ENCODE data around the gene IFITM2.
"Not testable (repeated sequence)": the region's sequence is repeated elsewhere in the genome, so short reads cannot be mapped to it uniquely, and the experiment has no call there.

IFITM2 gene

DNA sequence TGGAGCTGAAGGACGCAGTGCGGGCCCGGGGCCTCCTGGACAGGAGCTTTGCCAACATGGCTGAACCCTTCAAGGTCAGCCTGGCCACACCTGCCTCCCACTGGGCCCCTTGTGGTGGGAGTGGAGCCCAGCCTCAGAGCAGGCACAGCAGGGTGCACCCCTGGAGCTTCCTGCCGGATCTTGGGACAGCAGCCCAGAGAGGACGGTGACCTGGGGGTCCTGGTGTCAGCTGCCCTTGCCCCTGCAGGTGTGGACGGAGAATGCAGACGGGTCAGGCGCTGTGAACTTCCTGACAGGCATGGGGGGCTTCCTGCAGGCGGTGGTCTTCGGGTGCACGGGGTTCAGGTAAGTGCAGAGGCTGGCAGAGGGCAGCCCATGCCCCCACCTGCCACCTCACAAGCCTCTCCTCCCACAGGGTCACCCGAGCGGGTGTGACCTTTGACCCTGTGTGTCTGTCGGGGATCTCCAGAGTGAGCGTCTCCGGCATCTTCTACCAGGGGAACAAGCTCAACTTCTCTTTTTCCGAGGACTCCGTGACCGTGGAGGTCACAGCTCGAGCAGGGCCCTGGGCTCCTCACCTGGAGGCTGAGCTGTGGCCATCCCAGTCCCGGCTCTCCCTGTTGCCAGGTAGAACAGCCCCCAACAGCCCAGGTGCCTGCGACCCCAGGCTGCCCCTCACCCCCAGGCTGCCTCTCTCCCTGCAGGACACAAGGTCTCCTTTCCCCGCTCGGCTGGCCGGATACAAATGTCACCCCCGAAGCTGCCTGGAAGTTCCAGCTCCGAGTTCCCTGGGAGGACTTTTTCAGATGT, 13.6 kb upstream of the IFITM2 start:
- DNase-seq = peak; percentile 14

DNA sequence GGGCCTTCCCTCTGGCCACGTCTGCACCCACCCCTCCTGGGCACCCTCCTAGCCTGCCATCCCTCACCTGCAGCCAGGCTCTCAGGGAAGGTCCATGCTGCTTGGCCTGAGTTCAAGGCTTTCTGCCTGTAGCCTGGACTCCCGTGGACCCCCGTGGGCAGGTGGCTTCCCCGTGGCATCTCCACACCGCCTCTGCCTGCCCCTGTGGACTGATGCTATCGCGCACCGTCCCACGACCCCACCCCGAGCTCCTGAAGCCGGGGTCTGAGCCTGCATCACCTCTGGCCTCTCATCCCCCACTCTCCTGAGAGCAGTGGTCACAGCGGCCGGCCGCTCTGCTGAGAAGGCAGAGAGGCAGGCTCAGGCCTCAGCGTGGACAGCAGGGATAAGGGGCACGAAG, 12.8 kb upstream of the IFITM2 start:
- DNase-seq = no peak

DNA sequence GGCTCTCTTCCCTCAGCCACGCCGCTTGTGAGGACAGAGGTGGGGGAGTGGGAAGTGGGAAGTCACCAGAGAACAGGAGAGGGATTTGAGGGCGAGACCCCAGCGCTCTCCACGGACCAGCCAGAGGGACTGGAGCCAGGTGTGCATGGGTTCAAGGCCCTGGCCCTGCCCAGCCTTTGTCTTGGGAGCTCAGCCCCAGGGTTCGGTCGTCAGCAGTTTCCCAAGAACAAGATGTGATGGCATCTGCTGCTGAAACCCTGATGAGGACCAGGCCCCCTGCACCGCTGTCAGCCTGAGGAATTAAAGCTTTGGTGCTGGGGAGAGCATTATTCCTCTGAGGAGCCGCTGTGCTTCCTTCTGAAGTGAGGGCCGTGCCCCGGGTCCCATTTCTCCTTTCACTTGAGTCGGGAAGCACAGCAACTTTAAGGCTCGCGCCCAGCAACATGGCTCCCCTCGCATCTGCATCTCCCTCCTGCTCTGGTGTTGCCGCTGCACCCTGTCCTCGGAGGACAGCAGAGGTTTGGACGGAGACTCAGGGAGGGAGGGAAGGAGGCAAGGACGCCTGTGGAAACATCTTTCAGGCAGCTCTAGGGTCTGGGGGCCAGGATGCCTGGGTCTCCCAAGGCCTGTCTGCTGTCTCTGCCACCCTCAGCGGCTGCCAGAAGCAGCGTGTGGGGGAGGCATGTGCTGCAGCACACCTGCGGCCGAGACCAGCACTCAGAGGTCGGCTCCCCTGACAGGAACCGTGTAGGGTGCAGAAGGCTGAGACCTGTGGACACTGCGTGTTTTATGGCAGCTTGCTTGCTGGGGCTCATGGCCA, 12.1 kb upstream of the IFITM2 start:
- no peak for DNase-seq

DNA sequence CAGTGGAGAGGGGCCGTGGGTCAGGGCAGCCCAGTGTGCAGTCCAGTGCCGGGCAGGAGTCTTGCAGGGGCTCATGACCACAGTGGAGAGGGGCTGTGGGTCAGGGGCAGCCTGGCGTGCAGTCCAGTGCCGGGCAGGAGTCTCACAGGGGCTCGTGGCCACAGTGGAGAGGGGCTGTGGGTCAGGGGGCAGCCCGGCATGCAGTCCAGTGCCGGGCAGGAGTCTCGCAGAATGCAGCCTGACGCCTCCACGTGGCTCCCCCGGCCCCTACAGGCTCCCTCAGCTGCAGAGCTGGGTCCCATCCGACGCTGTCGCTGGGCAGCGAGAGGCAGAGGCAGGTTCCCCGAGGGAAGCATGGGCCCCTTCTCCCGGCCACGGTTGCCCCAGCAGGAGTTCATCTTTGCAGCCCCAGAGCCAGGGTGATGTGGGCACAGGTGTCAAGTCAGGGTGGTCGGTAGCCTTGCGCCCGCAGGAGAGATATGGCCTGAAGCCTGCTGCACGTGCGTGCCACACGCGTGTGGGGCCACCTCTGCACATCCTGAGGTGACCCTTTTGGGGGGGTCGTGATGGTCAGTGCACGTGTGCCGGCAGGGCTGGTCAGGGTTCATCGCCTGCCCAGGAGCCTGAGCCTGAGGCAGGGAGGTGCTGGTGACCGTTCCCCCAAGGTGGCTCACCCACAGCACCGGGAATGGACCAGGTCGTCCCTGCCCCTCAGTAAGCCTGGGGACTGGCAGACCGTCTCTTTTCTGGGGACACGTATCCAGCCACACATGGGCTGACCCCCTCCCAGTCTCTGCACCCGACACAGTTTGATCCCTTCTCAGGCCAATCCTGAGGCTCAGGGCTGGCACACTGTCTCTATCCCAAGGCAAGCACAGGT, 11.2 kb upstream of the IFITM2 start:
- no peak for DNase-seq

DNA sequence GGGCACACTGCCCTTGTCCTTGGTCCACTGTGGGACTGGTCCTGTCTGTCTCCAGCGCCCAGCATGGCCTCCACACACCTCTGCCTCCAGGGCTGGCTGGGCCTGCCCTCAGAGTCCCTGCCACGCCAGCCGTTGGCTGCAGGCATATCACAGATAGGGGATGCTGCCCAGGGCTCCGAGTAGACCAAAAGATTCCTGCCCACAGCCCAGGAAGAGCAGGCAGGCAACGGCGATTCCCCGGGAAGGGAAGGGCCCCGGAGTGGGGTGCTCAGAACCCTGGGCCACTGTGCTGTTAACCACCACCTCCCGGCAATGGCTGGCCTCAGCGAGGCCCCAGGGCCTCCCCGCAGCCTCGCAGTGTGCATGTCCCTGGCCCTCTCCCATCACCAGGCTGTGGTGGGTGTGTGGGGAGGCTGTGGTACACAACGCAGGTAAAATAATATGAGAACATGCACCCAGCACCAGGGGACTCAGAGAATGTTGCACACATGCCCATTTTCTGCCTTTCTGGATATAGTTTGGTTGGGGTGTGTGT, 10.5 kb upstream of the IFITM2 start:
- DNase-seq = no peak

DNA sequence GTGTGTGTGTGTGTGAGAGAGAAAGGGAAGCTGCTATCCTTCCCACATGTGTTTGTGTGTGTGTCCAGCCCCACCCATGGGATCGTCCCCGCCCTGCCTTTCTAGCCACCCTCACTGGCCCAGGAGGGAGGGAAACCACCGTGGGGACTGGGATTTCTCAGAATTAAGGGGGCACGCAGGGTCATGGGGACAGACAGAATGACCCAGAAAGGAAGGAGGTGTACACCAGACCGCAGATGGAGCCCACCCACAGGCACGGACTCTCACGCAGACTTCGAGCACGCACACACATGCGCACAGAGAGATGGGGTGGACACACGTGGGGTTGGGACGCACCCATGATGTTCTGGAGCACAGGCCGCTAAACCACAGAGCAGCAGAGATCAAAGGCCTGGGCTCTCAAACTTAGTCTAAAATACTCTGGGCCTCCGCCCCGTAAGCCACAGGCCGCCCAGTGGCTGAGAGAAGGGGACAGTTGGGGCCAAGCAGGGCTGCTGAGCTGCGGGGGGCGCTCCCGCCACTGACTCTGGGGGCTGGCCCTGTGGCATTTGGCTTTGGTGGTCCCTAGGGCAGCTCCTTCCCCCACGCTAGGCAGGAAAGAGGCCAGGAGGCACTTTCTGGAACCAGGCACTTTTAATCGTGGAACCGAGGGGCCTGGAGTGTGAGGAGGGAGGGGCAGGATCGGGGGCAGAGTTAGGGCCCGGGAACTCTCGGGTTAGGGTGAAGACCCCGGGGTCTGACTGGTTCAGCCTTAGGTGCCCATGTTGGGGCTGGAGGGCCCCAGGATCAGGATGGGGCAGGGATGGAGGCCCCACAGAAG, 9.8 kb upstream of the IFITM2 start:
- no peak for DNase-seq

DNA sequence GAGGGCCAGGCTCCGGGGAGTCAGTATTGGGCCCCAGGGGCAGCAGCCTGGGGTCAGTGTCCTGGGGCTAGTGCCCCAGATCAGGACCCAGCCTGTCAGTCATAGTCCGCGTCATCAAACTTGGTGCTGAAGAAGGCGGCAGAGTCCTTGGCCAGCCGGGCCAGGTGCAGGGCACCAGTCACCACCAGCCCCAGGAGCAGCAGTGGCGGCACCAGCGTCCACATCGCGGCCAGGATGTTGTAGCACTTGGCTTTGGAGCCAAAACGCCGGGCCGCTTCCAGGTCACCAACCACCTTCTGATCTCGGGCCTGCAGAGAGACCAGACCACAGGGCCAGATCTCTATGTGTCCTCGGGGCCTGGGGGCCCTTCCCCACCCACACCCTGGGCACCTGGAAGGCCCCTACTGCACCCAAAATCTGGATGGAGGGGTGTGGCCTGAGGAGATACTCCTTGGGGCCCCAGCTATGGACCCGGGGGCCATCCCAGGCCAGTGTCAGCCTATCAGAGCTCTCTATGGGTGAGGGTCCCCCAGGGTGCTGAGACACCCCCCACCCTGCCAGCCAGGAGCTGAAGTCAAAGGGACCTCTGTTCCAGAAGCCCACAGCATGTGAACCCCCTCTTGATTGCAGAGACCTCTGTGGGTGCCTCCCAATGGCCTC, 9.1 kb upstream of the IFITM2 start:
- DNase-seq = no peak

DNA sequence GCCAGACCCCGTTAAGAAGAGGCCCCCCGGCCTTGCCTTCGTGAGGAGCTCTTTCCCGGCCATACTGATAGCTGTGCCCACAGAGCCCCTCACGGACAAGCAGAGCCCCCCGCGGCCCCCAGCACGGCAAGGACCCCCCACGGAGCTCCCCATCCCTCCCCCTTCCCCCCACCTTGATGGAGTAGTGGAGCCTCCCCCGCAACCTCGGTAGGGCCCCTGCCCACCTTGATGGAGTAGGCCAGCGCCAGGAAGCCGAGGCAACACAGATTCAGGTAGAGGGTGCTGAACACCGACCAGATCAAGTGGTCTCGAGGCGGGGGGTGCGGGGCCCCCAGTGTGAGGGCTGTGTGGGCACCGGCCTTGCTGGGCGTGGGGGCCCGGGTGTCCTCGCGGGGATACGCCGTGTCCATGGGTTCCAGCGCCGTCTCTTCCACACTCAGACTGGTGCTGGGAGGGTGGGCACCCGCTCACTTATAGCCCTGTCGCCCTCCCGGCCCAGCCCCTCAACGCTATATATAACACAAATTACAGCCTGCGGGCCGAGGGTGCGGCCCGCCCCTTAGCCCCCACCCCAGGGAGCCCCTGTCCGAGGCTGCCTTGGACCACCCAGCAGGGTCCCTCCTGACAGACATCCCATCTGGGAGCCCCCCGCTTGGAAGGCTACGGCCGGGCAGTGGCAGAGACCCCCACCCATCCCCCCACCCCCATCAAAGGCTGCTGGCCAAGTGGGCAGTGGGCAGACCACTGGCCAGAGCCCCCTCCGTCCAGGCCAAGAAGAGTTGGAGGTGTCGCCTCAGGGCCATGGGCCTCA, 8.3 kb upstream of the IFITM2 start, which contains the start of gene IFITM5:
TSS of gene IFITM5 (minus strand) at position 446 of the 811 bp plus-strand sequence. CDS start at position 410, 36 bp downstream.
- no peak for DNase-seq

DNA sequence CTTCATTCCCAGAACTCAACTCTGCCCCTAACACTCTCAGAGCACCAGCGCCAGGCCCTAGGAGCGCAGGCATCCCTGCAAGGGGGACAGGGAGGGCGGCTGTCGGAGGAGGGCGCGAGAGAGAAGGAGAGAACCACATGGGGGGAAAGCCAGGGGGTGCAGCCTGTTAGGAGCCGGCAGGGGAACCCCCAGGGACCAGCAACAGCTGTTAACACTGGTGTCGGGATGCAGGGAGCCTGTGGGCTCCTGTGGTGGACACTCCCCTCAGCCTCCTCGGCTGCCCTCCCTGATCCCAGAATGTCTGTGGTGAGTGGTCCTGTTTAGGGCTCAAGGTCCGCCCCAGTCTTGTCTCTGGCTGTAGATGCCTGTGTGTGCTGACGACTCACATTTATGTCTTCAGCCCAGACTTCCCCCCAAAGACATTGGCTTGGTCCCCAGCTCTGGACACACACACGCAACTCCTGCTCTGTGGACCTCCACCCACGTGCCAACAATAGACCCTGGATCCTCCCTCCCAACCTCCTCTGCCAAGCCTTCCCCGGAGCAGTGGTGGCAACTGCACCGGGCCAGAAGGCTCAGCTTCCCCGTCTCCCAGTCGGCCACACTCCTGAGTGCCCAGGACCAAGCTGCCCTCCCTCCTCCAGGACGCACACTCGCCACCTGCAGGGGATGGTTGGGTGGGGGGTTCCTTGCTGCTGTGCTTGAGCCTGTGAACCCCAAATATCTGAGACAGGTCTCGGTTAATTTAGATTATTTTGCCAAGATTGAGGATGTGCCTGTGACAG, 7.5 kb upstream of the IFITM2 start:
- DNase-seq = no peak

DNA sequence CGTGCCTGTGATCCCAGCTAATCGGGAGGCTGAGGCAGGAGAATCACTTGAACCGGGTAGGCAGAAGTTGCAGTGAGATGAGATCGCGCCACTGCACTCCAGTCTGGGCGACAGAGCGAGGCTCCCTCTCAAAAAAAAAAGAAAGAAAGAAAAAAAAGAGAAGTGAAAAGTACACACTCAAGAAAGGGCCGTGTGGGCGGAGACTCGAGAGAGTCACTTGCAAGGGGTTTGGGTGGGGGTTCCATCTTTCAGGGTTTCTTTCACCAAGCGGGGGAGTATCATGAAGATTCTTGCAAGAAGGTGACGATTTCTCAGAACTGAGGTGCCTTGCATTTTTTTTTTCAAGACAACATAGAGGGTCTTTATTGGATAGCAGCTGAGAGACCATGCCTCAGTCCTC, 4.3 kb upstream of the IFITM2 start:
- no peak for DNase-seq

DNA sequence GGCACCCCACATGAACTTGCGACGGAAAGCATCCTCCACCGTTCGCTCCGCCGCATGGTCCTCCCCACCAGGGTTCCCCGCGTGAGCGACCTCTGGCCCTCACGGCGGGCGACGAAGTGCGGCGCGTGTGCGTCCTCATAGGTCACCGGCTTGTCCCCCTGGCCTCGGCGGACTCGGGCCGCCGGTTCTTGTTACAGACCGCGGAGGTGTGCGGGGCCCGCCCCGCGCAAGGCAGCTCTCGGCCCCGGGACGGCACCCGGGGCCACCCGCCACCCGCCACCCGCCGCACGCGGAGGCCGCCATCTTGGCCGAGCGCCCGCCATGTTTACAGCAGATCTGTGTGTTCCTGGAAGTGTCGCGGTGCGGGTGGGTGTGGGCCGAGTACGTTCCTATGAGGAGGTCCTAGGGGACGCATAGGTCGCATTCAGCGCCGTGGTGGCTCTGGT, 3.5 kb upstream of the IFITM2 start:
- DNase-seq = no peak

DNA sequence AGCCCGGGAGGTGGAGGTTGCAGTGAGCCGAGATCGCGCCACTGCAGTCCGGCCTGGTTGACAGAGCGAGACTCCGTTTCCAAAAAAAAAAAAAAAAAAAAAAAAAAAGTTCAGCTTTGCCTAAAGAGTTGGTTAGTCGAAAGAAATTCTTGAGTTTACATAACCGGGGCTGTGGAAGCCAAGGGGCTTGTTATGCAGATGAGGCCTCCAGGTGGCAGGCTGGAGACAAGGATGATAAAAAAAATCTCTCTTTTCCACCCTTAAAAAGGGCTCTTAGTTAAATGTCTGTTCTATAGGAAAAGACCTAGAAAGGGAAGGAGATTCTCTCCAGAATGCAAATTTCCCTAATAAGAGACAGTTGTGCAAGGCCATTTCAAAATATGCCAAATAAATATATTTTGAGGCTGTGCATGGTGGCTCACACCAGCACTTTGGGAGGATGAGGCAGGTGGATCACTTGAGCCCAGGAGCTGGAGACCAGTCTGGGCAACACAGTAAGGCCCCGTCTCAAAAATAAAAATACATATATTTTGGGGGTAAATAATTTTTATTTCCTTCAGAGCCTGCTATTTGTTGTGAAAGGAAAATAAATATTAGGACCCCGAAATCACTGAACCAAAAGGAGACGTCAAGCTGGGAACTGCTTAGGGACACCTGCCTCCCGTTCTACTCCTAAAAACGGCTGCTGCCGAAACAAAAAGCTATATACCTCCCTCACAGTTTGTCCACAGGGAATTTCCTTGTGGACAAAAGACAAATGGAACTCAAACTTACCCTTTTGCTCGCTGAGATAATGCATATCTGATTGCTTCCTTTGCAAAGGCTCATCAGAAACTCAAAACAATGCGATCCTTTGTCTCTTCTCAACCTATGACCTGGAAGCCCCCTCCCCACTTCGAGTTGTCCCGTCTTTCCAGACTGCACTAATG, 2.4 kb upstream of the IFITM2 start:
- peak; percentile 97 for DNase-seq

DNA sequence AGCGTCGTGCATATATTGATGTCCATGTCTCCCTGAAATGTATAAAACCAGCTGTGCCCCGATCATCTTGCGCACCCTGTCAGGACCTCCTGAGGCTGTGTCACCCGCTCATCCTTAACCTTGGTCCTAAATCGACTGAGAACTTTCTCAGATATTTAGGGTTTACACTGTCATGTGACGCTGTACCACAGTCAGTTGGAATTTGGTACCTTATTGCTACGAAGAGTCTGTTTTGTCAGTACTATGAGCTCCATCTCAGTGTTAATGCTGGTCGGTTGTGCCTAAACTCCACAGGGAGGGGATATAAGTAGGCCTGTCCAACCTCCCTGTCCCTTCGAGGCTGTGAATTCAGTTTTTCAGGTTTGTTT, 1.8 kb upstream of the IFITM2 start:
- DNase-seq = no peak

DNA sequence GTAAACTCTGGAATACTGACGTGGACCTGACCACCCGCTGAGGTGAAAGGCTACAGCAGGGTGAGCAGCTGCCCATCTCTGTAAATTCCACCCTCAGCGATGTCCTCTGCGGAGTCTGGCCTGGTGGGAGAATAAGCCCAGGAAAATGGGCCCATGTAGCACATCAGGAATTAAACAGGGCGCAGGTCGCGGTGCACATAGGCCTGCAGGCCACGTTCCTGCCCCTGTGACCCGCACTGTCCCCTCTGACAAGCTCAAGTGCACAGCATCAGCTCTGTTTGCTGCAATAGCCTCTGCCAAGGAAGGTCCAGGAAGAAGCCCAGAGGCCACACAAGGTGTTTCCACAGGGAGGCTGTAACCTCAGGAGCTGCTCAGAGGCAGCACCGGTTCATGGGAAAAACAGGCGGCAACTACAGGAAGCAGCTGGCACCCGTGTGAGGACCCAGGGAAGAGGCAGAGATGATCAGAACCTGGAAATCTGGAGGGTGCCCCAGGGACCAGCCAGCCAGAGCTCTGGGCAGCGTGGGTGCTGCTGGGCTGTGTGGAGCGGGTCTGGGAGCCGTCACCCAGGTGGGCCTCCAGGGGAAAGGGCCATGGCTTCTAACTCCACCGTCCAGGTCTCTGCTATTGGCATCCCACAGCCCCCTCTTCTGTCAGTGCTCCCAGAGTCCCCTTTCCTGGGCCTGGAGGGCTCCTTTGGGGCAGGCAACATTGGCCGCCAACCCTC, 808 bp upstream of the IFITM2 start:
- DNase-seq = no peak

DNA sequence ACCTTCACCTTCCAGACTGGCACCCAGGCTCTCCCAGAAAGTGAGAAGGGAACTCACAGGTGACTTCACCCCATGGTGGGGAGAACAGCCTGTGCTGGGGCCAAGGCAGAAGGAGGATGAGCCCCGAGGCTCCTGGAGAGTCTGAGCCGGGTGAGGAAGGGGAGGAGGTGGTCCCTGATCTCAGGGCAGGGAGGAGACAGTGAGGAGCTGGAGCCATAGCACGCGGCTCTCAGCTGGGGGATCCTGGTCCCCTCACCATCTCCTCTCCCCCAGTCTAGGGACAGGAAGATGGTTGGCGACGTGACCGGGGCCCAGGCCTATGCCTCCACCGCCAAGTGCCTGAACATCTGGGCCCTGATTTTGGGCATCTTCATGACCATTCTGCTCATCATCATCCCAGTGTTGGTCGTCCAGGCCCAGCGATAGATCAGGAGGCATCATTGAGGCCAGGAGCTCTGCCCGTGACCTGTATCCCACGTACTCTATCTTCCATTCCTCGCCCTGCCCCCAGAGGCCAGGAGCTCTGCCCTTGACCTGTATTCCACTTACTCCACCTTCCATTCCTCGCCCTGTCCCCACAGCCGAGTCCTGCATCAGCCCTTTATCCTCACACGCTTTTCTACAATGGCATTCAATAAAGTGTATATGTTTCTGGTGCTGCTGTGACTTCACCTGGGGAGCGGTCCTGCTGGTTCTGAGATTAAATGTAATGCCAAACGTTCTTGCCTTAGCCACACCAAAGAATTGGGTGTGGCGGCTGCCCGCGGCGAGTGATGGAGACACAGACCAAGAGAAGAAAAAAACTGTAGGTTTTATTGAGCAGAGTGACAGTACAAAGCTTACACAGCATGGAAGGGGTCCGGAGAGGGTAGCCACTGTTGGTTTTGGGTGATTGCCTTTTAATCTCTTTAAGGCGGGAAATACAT, 1.4 kb downstream of the IFITM2 start:
- DNase-seq = not testable (repeated sequence)

DNA sequence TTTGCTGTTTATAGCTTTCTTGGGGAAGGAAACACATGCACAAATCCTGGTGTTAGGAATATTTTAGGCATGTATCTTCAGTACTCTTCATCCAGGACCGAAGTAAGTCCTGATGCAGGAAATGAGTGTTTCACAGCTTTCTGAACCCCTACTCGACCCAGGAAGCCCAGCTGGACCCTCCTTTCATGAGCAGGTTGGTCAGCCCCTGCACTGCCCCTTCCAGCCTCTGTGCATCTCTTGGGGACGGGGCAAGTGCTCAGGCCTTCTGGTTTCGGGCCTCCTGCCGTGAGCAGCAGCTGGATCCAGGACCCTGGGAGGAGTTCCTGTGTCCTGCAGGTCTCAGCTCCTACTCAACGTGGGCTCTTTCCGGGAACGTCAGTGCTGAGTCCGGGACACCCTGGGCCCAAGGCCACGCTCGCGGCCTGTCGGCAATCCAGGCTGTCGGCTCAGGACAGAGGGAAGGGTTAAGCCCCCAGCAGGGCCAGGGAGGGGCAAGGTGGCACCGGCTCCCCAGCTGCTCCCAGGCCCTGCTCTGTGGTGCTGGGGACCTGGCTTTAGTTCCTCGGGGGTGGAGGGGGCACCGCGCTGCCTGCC, 2.5 kb downstream of the IFITM2 start:
- DNase-seq = peak; percentile 44
